NCI-H187 treated with DMSO at 0.1 percent for 48 hours (cell line): ENCODE results near the gene C1QB.
"Not testable (repeated sequence)": the region's sequence is repeated elsewhere in the genome, so short reads cannot be mapped to it uniquely, and the experiment has no call there.

ENCODE experiments used
- DNase-seq: peaks from one replicate; lab custom pipeline; 2025; lab: John Stamatoyannopoulos, UW

C1QB gene

DNA sequence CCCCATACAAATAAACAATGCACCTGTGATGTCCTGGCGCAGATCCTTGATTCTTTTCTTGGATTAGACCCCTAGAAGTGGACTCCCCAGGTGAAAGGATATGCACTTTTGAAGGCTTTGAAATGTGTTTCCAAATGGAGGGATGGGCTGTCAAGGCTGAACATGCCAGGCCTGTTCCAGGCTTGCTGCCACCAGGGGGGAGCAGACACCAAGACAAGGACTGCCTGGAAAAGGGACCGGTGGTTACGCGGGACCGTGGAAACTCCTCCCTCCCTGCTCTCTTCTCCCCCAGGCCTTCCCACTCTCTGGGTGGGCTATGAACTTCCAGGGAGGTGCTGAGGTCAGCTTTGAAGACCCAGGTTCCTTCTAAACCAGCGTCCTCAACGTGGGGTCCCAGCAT, 12.7 kb downstream of the C1QB start:
- no peak for DNase-seq

- DNase-seq: no peak
Observed at GRCh38 chr1:22666412-22666811, 13.4 kb downstream of the C1QB start.

GRCh38 chr1:22668840-22669239, 15.8 kb downstream of the C1QB start:
- not testable (repeated sequence) for DNase-seq

- DNase-seq: no peak
Observed at GRCh38 chr1:22670352-22670975, 17.4 kb downstream of the C1QB start.

DNA sequence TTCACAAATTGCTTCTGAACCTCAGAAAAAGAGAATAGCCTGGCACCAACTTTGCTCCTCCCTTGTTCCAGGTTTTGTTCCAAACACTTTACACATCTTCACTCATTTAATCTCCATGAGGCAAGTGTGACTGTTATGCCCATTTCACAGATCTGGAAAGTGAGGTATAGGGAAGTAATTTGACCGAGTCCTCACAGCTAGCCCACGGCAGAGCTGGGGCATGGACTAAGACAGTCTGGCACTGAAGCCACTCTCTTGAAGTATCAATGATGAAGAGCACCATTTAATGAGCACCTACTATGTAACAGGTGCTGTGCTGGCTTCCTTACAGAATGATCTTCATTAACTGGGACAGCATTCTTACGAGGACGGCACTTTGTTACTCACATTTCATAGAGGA, 19.0 kb downstream of the C1QB start:
- DNase-seq: no peak

DNA sequence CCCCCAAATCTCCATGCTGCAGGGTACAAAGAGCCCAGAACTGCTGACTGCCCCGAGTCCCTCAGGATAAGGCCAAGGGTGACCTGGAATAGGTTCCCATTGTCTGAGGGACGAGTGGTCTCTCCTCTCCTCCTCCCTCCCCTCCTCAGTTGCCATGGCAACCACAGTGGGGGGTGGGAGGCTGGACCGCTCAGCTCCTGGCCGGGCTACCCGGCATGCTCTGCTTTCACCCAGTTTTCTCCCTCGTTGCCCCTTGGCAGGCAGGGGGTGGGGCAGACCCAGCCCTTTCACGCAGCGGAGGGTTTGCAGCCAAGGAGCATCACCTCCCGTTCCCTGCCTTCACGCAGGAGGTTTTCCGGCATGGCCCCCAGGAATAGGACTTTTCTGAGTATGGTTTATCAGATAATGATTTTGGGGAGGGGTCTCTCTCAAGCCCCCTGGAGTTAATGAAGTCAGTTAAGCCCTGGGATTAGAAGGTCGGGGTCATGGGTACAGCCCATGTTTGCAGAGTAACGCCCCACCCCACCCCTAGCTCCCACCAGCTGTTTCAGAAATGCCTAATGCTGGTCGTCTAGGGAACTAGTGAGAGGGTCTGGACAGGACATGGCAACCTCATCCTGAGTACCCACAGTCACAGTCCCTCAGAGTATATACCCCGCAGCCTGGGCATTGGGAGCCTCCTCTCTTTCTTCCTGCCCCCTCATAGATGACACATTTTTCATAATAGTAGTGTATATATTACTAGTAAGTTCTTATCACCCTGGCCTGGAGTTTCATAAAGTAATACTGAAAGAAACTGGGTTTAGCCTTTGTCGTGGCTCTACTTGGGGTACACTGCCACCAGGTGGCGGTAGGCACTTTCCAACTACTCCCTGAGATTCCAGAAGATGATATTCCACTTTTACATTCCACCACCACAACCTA, 20.7 kb downstream of the C1QB start:
- DNase-seq: no peak

DNA sequence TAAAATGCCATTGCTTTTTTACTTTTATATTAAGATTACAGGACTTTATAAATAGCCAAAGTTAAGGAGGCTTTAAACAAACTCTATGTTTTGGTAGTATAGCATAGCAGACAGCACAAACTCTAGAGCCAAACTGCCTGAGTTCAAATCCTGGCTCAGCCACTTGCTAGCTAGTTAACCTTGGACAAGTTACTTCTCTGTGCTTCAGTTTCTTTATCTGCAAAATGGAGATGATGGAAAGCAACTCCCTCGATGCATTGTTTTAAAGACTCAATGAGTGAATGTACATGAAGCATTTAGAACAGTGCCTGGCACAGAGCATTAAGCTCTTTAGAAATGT, 21.3 kb downstream of the C1QB start:
- DNase-seq: no peak

GRCh38 chr1:22676151-22676550, 23.1 kb downstream of the C1QB start:
- DNase-seq: not testable (repeated sequence)

DNA sequence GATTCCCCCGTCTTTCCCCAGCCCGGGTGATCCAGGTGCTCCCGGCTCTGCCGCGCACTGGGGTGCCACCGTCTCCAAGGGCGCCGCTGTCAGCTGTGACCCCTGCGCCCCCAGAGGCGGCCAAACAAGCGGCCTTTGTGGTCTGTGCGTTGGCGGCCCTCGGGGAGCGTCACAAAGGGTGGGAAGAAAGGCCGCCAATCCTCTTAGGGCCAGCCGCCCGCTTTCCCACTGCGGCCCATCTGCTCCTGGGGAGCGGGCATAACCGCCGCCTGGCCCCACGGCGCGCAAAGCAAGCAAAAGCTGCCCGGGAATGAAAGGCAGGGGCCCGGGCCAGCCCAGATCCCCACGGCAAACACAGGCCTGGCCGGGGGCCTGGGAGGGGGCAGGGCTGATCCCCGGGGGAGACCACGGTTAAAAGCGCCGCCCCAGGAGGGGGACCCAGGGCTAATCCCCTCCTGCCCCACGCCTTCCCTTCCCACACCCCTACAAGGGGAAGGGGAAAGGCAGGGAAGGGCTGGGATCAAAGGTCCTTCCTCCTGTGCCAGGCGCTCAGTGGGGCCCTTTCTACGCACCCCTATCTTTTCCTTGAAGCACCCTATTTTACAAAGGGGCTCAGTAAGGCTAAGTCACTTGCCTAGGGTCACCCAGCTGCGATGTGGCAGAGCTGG, 24.0 kb downstream of the C1QB start:
- no peak for DNase-seq

DNA sequence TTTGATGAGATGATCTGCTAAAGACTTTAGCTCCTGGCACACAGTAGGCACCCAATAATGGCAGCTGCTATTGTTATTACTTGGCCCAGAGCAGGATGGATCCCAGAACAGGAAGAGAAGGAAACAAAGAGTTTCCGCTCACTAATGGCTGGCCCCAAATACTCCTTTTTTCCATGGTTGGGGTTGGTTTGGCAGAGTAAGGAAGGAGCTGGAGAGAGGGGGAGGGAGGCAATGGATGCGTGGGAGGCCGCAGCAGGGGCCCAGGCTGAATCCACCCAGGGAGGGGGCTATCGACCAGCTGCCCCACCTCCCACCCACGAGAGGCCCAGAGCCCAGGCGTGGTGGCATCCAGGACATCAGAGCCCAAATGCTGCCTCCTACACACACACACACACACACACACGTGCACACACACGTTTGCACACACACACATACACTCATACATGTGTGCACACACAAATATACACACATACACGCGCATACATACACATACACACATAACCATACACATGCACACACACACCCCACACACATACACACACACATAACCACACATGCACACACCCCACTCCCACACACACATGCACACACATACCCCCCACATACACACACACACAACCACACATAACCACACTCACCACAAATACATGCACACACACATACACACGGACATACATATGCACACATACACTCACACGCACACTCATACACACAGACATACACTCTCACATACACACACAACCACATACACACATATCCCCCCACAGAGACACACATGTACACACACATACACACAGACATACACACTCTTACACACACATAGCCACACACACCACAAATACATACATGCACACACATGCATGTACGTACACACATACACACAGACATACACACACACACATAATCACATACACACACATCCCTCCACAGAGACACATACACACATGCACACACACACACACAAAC, 25.2 kb downstream of the C1QB start:
- DNase-seq: no peak

DNA sequence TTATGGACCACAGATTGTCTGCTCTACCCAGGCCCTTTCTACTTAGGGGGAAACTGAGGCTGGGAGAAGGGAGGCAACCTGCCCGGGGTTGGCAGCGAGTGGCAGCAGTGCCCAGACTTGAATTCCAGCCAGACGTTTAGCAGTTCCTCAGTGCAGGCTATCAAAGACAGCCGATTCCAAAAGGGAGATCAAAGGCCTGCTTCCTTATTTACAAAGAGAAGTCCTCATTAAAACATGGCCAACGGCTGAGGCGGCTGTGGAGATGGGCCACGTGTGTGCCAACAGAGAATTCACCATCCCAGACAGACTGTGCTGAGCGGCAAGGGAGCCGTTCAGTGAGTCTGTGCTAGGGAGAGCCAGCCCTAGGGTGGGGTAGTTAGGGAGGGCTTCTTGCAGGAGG, 27.7 kb downstream of the C1QB start:
- no peak for DNase-seq

GRCh38 chr1:22681556-22682276, 28.7 kb downstream of the C1QB start:
- no peak for DNase-seq

DNA sequence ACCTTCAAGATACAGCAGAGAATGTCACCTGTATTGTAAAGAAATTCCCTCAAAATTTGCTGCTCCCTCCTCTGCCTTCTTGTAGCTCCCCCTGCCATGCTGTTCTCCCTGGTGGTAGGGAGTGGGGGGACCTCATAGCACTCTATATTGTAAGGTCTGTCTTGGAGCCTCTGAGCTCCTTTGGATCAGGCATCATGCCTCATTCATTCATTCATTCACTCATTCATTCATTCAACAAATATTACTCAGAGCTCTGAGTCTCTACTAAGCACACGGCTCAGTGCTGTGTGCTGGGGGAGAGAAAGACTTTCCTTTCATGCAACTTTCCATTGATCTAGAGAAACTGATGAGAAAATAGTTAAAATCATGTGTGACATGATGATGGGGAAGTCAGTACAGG, 30.5 kb downstream of the C1QB start:
- DNase-seq: no peak

DNA sequence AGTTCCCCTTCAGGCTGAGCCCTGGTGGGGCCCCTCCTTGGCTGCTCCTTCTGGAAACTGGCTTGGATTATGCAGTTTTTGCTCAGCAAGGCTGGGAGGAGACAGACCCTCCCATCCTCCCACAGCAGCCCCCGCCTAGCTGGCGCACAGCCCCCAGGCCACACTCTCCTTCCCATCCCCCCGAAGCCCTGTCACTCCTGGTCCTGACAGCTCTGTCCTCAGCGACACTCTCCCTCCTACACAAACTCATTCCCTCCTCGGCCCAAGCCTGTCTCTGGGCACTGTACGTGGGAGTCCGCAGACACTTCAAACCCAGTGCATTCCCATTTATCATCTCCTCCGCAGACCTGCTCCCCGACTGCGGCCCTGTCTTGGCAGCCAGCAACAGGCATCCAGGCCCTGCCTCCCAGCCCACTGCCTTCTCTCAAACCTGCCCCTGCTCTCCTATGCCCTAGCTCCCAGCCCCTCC, 32.6 kb downstream of the C1QB start:
- DNase-seq: no peak

GRCh38 chr1:22687191-22687590, 34.2 kb downstream of the C1QB start:
- no peak for DNase-seq

- no peak for DNase-seq
Observed at GRCh38 chr1:22688466-22688865, 35.4 kb downstream of the C1QB start.

DNA sequence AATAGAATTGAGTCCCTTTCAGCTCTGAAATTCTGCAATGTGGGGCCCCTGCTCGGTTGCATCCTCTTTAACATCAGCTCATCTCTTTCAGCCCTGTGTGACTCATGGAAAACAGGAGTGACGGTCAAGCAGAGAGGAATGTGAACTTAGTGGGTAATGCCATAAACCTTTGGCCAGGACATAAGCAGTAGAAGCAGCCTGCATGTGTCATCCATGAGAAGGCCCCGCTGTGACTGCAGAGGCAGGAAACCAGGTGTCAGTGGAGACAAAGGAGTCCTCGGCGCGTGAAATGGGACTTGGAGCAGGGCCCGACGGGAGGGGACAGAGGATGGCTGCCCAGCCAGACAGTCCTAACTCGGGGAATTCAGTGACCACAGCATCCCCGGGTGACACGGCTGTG, 36.5 kb downstream of the C1QB start:
- DNase-seq: no peak

DNA sequence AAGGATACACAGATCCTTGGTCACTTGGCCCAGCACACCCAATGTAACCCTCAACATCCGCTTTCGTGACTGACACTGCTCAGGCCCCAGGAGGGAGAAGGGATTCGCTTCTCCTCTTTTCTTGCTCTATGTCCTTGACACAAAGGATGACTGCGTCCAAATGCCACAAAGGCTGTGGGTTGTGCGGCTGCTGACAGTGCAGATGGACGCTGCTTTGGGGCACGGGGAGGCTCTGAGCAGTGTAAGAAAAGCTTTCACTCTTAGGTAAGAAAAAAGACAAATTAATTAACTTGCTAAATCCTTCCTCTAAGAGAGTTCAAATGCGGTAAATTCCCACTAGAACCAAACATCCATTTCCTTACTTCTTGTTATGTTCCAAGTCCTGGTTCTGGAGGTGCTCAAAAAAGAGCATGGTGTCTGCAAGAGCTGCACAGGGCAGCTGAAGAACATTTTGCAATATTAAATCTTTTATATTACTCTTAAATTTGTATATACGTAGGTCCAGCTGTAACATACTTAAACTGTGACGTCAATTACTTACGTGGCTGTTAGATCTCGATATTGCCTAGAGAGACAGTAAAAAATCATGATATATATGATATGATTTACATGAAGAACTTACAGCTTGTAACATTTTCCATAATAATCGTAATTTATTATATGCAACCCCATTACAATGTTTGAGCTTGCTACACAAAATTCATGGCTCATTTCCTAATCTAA, 38.2 kb downstream of the C1QB start:
- DNase-seq: no peak

DNA sequence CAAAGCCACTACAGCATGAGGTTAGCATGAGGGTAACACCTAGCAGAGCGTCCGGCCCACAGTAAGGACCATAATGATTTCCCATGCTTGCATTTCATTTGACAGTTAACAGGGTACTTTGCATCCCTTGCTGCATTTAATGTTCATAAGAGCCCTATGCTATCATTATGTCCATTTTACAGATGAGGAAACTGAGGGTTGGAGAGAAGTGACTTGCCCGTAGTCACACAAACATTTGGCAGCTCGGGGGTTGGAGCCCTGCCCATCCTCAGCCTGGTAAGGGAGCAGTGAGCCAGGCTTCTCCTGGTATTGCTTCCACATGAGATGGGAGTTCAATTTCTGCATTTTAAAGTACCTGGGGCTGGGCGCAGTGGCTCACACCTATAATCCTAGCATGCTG, 41.1 kb downstream of the C1QB start:
- no peak for DNase-seq

GRCh38 chr1:22696610-22697009, 43.6 kb downstream of the C1QB start:
- DNase-seq: no peak
